Stimulated activated CD8-positive, alpha-beta memory T cell treated with anti-CD3 and anti-CD28 coated beads, Interleukin-12 subunit alpha, Interleukin-12 subunit beta, amount 100 ng/mL, for 1 hour (primary cell): ENCODE data around the gene VSIG10L.

Source experiments
- DNase-seq: peaks from one replicate; pipeline ENCODE4 v3.0.0-alpha.2; 2020; ENCODE audit warnings: low read depth

Gene VSIG10L

DNA sequence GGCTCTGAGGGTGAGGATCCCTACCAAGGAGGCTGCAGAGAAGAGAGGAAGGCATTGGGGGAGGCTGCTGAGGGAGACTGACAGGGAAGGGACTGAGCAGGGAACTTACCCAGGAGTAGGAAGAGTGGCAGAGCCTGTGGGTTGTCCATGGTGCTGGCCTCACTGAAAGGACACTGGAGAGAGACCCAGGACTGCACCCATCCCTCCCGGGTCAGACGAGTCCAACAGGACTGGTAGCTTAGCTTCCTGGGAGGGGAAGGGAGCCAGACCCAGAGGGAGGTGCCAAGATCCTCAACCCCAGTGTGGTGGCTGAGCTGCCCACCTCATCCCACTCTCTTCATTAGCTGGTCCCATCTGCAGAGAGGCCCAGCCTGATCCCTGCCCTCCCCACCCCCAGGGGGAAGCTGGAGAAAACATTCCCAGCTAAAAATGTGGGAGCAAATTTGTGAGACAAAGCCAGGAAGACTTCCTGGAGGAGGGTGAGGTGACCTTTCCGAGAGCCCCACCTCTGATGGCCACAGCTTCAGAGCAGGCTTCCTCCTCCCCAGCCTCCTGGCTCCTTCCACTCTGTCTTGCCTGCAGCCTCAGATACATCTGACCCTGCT, at the start of gene VSIG10L:
VSIG10L (minus strand) TSS at position 164 of the 605 bp plus-strand sequence; CDS start at position 149, 15 bp downstream.
- no peak for DNase-seq

DNA sequence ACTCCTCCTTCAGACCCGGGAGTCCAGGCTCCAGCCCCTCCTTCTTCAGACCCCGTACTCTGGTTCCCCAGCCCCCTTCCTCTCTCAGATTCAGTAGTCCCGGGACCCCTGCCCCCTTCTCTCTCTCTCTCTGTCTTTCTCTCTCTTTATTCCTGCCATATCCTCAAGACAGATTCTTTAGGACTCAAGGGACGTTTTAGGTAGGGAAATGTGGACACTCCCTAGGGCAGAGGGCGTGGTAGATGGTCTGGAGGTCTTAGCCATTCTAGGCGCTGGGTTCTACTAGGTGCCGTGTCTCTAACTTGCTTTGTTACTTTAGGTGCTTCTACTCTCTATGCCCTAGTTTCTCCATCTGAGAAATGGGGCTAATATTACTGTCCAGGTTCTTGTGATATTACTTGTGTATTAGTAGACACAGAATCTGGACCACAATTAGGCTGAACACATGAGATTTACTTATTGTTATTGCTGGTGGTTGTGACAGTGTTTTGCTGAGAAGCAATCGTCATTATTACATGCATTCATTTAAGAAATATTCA, 49.2 kb upstream of the VSIG10L start:
- DNase-seq, result no peak

DNA sequence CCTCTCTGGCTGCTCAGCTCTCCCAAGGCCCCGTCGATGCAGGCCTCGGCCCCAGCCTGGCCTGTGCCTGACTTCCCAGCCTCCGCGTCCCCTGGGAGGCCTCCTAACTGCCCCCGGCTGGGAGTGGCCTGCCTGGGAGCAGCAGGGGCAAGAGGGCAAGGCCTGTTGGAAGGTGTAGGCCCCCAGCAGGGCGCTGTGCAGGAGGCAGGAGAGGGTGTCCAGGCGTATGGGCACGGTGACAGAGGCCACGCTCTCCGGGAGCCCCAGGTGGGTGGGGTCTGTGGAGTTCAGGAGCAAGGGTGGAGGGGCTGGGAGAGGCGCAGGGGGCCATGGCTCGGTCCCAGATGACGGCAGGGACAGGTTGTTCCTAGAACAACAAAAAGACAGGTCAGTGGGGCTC, 47.2 kb upstream of the VSIG10L start:
- DNase-seq, result no peak

DNA sequence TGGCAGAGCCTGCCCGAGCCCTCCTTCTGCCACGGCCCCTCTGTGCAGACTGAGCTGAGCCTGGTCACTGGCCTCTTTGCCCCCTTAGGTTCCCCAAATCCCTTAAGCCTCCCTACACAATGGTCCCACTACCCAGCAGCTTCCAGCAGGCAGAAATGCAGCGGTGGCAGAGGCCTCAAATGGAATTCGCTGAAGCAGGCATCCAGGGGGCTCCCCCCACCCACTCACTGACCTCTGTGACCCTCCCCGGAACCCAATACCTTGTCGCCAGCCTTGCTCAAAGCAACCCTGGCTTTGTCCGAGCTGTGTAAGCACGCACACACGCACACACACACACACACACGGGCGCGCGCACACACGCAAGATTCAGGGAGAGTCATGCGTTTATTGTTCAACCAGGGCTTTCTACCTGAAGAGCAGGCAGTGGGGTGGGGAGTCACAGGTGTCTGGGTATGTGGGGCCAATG, 46.0 kb upstream of the VSIG10L start, which contains the start of gene LIM2:
LIM2 (minus strand) TSS at position 51 of the 466 bp plus-strand sequence. CDS start 531 bp downstream, outside the sequence.
- no peak for DNase-seq

DNA sequence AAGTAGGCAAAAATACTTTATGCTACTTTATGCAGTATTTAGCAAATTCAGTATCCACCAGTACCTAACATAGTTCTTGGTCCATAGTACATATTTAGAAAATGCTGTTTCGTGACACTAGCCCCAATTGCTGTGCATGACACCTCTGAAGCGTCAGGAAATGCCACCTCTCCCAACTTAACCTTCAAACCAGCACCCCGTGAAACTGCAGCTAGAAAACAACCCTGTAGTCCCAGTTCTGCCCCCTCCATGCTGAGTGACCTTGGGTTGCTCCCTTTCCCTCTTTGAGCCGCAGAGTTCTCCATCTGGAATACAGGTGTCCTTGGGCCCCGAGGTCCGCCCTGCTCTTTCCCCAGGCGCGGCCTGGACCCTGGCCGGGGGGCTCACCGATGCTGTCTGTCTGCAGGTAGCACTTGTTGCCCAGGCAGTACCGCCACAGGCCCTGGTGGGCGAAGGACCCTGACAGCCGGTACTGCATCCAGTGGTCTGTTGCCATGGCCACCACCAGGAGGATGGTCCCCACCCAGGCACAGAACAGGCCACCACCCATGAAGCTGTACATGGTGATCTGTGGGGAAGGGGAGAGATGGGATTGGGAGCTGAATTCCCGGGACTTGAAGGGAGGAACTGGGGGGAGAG, 45.1 kb upstream of the VSIG10L start:
- no peak for DNase-seq

- no peak for DNase-seq
These were observed 40.1 kb upstream of the VSIG10L start for GRCh38 chr19:51382004-51382403.

DNA sequence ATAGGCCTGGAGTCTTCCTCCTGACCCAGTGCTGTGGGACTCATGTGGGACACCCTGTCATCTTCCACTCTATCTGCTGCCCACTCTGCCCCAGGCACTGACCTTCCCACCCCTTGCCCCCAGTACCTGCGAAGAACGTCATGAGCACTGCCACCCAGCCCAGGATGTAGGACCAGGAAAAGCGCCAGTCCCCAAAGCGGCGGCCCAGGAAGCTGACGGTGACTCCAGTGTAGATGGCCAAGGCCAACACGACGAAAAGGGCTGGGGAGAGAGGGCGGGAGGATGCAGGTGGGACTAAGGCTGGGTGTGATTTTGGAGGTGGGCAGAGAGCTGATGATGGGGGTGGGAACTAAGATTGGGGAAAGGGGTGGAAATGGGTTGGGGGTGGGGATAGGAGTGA, 38.4 kb upstream of the VSIG10L start:
- DNase-seq, result no peak

DNA sequence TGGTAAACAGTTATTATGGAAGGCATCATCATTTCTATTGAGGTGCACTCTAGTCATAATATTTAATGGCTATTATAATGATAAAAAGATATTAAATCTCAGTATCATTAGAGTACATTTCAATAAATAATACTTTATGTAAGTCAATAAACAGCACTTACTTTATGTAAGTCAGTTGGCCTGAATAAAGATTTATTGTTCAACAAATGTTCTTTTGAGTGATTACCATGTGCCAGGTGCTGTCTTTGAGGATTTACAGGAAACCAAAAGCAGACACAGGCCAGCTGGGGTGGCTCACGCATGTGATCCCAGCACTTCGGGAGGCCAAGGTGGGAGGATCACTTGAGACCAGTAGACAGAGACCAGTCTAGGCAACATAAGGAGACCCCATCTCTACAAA, 35.5 kb upstream of the VSIG10L start:
- no peak for DNase-seq

DNA sequence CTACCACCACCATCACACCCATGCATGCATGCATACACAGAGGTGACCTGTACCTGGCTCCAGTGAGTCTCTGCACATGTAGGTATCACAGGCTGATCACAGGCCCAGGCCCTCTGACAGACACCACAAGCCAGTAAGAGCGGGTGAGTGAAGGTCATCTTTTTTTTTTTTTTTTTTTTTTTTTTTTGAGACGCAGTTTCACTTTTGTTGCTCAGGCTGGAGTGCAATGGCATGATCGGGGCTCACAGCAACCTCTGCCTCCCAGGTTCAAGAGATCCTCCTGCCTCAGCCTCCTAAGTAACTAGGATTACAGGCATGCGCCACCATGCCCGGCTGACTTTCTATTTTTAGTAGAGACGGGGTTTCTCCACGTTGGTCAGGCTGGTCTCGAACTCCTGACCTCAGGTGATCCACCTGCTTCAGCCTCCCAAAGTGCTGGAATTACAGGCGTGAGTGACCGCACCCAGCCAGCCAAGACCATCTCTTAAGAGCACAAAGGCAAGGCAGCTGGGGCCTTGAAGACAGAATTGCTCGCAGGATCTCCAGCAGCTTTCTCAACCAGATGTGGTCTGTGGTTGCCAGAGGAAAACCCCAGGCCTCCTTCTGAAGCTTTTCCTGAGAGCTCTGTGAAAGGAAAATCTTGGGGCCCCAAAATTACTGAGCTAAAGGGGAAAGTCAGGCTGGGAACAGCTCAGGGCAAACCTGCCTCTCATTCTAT, 33.7 kb upstream of the VSIG10L start:
- no peak for DNase-seq

DNA sequence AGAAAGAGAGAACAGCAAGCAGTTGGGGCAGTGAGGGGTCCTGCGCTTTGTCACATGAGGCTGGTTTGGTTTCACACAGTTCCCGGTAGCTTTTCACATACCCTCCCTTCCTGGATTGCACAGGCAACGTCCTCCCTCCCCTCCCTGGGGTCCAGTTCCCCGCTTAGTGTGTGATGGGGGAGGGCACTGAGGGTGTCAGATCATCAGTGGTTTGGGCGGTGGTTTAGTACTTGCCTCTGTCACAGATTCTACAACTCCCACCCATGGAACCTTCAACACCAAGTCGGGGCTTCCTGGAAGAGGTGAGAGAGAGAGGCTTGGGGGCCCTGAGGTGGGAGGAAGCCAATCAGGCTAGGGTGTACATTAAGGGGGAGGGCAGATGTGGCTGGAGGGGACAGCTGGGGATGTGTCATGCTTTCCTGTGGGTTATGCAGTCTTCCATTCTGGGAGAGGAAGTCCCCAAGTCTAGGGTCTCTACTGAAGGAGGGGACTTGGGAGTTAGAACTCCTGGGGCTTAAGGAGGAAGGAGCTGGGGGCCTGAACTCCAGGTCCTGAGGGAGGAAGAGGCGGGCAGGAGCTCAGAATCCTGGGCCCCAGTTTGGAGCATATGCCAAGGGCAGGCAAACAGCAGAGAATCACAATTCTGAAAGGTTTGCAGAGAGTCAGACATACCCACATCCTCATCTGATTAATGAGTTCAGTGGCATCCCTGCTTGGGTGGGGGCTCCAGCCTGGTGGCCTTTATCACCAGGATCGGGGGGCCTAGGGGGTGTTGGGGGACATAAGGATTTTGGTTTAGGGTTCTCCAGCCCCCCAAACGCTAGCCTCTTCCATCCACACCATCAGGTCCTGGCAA, 30.9 kb upstream of the VSIG10L start, which contains the start of gene NKG7:
NKG7 (minus strand) TSS at position 6 of the 856 bp plus-strand sequence. CDS start 119 bp downstream, outside the sequence.
- peak; percentile 73 for DNase-seq

- DNase-seq, result no peak
These were observed 30.2 kb upstream of the VSIG10L start for GRCh38 chr19:51372021-51372648.

DNA sequence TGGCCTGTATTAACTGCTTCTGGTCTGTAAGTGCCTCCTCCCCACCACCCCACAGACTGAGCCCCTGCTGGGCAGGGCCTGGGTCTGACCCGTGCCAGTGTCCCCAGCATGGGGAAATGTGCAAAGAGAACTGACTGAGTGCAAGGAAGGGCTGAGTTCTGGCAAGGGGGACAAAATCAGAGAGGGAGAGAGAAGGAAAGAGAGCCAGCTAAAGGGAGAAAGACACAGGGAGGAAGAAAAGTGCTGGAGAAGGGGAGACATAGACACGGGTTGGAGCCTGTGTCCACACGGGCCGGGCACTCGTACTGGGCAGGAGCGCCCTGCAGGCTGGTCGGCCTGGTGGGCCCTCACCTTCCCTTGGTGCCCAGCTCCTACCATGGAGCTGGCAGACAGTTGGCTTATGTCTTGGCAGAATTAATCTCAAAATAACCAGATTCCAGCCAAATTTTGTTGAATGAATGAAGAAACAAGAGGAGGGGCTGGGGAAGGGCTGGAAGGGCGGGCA, 29.3 kb upstream of the VSIG10L start:
- DNase-seq, result no peak

DNA sequence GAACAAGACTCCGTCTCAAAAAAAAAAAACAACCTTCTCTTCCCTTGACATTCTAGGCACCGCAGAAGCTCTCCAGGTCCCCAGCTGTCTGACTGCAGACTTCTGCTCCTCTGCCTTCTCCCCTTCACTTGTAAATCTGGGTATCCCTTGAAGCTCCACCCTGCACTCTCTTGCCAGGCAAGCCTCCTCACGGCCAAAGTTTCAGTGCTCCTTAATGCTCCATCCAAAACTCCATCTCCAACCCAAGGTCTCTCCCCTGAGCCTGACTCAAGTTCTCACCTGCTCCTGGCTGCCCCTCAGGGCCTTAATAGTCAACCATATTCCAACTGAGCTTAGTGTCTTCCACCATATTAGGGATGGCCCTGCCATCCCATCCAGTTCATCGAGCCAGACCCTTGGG, 28.3 kb upstream of the VSIG10L start:
- DNase-seq, result no peak

DNA sequence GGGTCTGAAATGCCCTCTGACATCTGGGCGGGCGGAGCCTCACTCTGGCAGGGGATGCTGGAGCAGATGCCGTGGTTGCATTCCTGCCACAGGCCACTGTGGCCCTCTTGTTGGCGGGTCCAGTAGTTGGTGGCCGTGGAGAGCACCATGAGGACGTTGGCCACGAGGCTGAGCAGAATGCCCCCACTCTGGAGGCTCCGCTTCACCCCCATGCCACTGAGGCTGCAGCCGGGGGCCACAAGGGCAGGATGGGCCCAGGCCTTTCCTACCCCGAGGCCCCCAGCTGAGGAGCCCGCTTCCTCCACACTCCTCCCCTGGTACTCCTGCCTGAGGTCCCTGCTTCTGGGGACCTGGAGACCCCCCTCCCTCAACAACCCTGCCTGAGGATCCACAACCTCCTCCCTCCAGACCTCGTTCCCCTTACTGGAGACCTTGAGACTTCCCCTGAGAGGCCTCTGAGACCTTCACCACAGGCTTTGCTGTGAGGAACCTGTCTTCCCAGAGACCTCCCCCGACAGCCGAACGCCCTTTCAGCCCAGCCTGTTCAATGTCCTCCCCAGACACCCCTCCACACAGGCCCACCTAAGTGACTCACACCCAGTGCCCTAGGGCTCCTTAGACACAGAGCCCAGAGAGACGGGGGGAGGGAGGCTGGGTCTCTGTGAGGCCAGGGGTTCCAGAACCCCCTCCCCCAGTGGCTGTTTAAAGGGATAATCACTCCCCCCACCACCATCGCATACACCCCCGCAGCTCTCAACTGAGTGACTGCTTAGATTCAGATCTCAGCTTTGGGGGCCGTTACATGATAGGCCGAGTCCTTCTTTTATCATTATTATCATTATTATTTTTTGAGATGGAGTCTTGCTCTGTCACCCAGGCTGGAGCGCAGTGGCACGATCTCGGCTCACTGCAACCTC, 26.7 kb upstream of the VSIG10L start, which contains the start of gene CLDND2:
CLDND2 (minus strand) TSS at position 638 of the 917 bp plus-strand sequence; CDS start at position 212, 426 bp downstream.
- no peak for DNase-seq

DNA sequence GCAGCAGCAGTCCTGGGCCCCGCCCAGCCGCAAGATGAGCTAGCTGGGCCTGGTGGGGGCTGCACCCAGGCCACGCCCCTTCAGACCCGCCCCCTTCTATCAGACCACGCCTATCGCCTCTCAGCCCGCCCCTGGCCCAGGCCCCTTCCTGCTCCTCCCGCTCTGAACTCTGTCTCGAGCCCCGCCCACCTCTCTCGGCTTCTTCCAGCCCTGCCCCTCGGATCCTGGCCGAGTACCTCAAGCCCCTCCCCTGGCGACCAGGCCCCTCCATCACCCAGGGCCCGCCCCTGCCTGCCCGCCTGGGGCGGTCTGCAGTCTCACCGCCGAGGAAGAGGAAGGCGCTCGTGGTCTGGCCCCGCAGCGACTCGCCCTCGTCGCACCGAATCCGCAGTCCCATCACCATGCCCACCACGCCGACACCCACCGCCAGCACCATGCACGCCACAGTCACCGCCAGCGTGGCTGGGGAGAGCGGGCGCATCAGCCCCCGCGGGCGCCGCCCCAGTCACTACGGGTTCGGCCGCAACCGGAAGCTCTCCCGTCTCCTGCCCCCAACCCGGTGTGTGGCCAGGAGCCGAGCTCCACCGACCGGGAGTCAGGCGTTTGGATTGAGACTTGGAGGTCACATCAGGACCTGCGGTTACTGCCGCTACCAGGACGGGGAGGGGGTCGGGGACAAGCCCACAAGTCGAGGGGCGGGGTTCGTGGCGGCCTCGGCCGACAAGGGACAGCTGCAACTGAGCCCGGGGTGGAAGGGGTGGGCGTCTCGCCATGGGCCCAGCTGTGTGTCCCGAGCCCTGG, 25.8 kb upstream of the VSIG10L start:
- DNase-seq, result peak; percentile 95

- DNase-seq, result no peak
These were observed 25.3 kb upstream of the VSIG10L start for GRCh38 chr19:51367255-51367564.

GRCh38 chr19:51366389-51367254, 24.7 kb upstream of the VSIG10L start:
- peak; percentile 86 for DNase-seq

DNA sequence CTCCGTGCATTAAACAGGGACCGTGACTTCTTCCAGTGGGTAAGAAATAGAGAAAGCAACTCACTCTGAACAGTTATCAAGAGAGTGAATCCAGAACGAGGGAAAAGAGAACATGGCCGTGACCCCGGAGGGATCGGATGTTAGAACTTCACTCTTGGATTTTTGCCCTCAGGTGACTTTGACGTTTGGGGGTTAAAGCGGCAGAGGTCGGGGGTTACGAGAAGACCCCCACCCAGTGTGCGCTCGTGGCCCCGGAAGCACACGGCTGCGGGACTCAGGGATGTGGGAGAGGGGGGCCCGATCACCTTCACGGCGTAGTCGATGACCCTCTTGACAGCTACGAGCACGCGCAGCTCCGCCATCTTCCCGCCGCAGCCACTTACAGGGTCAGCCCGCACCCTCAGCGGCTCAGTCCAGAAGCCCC, 24.0 kb upstream of the VSIG10L start, which contains the start of gene ETFB:
ETFB (minus strand) TSS at position 424 of the 424 bp plus-strand sequence; CDS start at position 362, 62 bp downstream.
- no peak for DNase-seq
